Stimulated activated CD4-positive, alpha-beta T cell treated with anti-CD3 and anti-CD28 coated beads, Interleukin-4, amount 100 ng/mL, for 4 hours (primary cell): ENCODE data around the gene PPFIBP2.
A peak's percentile ranks its signal among the peaks of the same experiment; 100 is the strongest.

Source experiments
- DNase-seq, 2 experiments: peaks; one replicate each; pipeline ENCODE4 v3.0.0-alpha.2; 2020

PPFIBP2 gene

GRCh38 chr11:7671347-7672215 is 157.8 kb downstream of the PPFIBP2 start:
- DNase-seq = no peak

GRCh38 chr11:7672276-7672959 is 158.6 kb downstream of the PPFIBP2 start:
- DNase-seq = no peak

GRCh38 chr11:7672960-7673723 is 159.3 kb downstream of the PPFIBP2 start, which contains the start of gene CYB5R2:
CYB5R2 (minus strand) TSS chr11:7673500; CDS start chr11:7672825, 675 bp downstream.
- DNase-seq = peak in 1 of 2 experiments; percentile 20

DNA sequence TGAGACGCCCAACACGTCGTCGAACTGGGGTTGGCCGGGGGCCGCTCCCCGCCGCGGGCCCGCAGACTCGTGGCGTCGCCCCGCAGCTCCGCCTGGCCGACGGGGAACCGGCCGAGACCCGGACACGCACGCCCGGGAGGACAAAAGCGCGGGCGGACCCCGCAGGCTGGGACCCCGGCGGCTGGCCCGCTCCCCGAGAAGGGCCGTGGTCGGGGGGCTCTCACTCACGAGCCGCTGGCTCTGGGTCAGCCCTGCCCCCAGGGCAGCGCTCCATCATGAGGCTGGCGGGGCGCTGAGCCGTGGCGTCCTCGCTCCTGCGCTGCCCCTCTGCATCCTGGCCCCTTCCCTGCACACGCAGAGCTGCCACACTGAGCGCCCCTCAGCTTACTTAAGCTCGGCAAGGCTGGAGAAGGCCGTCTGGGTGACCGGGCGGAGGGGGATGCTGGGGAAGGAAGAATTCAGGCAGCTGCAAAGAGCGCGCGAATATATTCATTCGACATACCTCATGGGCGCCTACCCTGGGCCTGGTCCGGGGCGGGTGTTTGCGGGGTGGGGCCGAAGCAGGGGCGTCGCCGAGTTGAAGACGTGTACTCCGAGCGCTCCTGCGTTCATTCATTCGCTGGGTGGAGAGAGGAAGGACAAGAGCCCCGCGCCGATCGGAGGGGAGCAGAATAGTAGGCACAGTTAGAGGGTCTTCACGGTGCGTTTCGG is 160.1 kb downstream of the PPFIBP2 start:
- DNase-seq = no peak

DNA sequence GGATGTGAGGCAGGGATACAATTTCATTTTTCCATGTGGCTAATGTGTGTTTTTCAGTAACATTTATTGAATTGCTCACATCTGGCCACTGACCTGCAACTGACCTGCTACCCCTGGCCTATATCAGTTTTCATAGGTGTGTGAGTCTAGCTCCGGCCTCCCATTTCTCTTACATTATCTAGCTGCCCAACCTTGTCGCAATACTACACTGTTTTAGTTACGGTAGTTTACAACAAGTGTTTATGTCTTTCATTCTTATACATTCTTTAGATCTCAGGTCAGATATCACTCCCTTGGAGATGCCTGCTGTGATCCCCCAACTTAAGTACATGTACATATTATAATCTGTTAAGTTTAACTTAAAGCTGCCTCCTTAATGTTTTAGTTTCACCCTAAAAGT is 161.8 kb downstream of the PPFIBP2 start:
- no peak for DNase-seq

DNA sequence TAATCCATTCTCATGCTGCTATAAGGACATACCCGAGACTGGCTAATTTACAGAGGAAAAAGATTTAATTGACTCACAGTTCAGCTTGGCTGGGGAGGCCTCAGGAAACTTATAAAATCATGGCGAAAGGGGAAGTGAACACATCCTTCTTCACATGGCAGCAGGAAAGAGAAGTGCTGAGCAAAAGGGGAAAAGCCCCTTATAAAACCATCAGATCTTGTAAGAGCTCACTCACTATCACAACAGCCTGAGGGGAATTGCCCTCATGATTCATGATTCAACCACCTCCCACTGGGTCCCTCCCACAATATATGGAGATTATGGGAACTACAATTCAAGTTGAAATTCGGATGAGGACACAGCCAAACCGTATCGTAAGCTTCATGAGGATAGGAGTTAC is 163.3 kb downstream of the PPFIBP2 start:
- DNase-seq = no peak

GRCh38 chr11:7677796-7678201 is 164.0 kb downstream of the PPFIBP2 start:
- DNase-seq = no peak

- no peak for DNase-seq
These were observed 169.8 kb downstream of the PPFIBP2 start for GRCh38 chr11:7683571-7683970.

DNA sequence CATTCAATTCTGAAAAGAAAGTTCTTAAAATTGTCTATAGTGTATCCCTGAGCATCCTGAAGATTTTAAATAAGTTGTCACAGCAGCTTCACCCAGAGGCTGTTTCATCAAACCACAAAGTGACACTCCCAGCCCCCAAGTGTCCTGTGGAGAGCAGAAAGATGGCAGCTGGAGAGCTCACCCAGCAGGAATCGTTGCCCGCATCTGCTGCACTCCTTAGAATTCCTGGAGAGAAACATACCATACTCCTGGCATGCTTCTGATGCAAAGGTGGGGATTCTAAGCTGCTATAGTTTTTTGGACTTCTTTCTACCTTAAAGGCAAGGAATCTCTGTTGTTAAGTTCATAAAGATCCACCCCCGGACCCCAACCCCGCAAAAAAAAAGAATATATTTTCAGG is 173.0 kb downstream of the PPFIBP2 start:
- DNase-seq = no peak

GRCh38 chr11:7687386-7687785 is 173.6 kb downstream of the PPFIBP2 start:
- DNase-seq = no peak

DNA sequence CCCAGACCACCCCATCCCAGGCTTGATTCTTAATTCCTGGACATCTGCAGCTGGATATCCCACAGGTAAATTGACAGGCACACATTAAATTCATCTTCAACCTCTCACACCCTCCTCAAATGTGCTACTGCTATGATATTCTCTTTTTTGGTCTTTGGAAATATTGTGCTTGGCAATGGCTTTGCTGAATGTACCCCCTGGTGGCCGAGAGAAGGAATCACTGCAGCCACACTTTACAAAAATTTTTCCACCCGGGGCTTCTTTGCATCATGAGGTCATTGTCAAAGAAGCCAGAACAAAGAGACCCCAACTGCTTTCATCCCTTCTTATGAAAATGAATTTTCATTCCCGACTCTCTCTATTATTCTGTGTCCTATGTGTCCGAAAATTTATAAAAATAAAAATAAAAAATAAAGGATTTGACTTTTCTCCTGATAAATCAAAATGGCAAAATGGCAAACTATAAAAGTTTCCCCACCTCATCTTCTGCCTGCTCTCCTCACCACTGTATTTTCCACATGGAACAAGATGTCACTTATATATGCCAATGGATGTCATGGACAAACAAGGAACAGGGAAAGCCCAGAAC is 174.5 kb downstream of the PPFIBP2 start:
- DNase-seq = no peak

DNA sequence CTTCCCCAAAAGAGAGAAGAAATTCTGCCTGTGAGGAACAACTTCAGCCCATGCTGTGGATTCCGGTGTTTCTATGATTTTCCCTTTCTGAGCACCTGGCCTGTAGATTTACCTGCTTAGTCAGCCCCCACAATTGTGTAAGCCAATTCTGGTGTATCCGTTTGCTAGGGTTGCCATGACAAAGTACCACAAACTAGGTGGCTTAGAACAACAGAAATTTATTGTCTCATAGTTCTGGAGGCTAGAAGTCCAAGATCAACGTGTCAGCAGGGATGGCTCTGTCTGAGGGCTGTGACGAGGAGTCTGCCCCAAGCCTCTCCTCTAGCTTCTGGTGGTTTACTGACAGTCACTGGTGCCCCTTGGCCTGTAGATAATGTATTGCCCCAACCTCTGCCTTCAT is 175.4 kb downstream of the PPFIBP2 start:
- DNase-seq = no peak

- no peak for DNase-seq
These were observed 176.8 kb downstream of the PPFIBP2 start for GRCh38 chr11:7690648-7691047.

DNA sequence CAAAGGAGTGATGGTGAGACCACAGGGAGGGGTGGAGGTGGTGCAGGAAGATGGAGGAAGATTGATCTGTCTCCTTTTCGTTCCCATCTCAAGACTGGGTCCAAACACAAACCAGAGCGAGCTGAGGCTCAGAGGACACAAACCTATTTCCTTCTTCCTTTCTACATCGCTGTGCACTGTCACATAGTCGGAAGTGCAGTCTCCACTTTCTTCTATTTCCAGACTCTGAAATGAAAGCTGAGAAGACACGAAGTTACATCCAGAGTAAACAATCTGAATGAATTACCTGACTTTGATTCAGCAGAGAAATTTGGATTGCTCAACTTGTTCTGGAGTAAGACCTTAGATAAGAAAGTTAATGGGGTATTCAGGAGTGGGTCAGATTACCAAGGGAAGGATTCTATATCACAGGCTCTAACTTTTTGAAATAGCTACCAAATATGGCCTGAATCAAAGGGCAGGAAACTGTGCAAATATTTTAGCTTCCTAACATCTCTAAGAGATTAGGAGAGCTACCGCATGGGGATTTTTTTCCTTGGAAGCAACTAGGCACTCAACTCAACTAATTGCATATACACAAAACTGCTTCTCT is 178.1 kb downstream of the PPFIBP2 start:
- no peak for DNase-seq

DNA sequence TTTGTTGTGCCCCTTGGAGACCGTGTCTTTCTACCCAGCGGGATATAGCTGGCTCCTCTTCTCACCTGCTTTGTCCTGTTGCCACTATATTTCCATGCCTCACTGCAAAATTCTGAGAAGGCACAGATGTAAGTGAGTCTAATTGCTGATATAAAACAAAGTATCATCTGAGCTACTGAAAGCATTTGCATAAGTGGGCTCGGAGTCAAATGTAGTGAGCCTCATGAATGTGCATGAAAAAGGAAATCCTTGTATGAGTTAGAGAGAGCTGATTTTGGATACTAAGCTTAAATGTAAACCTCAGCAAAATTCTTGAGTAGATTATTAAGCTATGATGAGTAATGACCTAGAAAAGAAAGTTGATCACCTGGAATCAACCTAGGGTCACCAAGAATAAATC is 178.6 kb downstream of the PPFIBP2 start:
- no peak for DNase-seq

GRCh38 chr11:7694235-7694634 is 180.4 kb downstream of the PPFIBP2 start:
- DNase-seq = no peak

DNA sequence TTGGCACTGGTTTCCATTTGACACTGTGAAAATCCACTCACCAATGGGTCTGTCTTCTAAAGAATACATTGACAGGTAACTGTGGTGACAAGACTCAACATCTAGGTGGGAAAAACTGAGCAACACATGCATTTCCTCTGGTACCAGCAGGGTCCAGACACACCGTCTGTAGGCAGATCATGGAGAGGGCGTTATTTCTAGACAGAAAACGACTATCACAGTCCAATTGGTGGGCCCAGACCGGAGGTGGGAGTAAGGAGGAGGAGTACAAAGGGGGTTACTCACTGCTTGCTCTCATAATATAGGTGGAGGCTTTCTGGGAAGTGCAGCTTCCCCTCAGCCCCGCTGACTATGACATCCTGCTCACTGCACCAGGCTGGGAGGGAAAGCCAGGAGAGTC is 182.6 kb downstream of the PPFIBP2 start:
- peak in 1 of 2 experiments; percentile 18 for DNase-seq
